MCF 10A (cell line): ENCODE data around the gene EIF4E2. TPM values are rescaled to one million over a fixed set of nuclear protein-coding genes. Genes with fewer than 3 reads are reported as not detected.
"Not testable (repeated sequence)": the region's sequence is repeated elsewhere in the genome, so short reads cannot be mapped to it uniquely, and the experiment has no call there.

ENCODE experiments used
- BruUV-seq: library from RNA; stranded (reverse); fragments of 400-500 nt; replicated peaks from 2 replicates; lab custom pipeline; 2021; lab: Mats Ljungman, UMichigan
- CTCF ChIA-PET: fragments of 300-600 bp; sonication (Branson Sonifier 250); formaldehyde crosslinking; extraction: SDS; loops from one replicate; lab custom pipeline; 2021; ENCODE audit warnings: antibody characterized with exemption, inconsistent platforms; lab: Yijun Ruan, JAX
- POLR2A ChIA-PET: fragments of 300-600, 350-650 bp; sonication (Branson Sonifier 250); formaldehyde crosslinking; extraction: SDS; loops from one replicate; lab custom pipeline; 2020; ENCODE audit warnings: antibody characterized with exemption, inconsistent platforms; lab: Yijun Ruan, JAX
- DNase-seq: peaks from one replicate; pipeline ENCODE4 v3.0.0-alpha.2; 2018; ENCODE audit not compliant: unreplicated experiment
- H3K27ac Mint-ChIP-seq: one replicate; pipeline ENCODE4 v1.8.0; 2022; ENCODE audit warnings: mild to moderate bottlenecking, low read depth, mixed read lengths; ENCODE audit not compliant: unreplicated experiment
- H3K27me3 Mint-ChIP-seq: one replicate; pipeline ENCODE4 v1.8.0; 2022; ENCODE audit warnings: mixed read lengths; ENCODE audit not compliant: insufficient read depth, unreplicated experiment
- H3K36me3 Mint-ChIP-seq: one replicate; pipeline ENCODE4 v1.8.0; 2022; ENCODE audit warnings: mild to moderate bottlenecking, moderate library complexity, mixed read lengths; ENCODE audit not compliant: insufficient read depth, unreplicated experiment
- H3K4me1 Mint-ChIP-seq: one replicate; pipeline ENCODE4 v1.8.0; 2022; ENCODE audit warnings: mixed read lengths; ENCODE audit not compliant: insufficient read depth, unreplicated experiment
- H3K4me3 Mint-ChIP-seq: one replicate; pipeline ENCODE4 v1.8.0; 2022; ENCODE audit warnings: mild to moderate bottlenecking, moderate library complexity, mixed read lengths; ENCODE audit not compliant: unreplicated experiment
- H3K9me3 Mint-ChIP-seq: one replicate; pipeline ENCODE4 v1.8.0; 2022; ENCODE audit warnings: mixed read lengths; ENCODE audit not compliant: unreplicated experiment
- CTCF ChIP-seq: fragments of 200-600 bp; IDR thresholded peaks from one replicate; pipeline ENCODE4 v1.8.0; 2022; ENCODE audit warnings: antibody characterized with exemption, mild to moderate bottlenecking; ENCODE audit not compliant: unreplicated experiment
- intact Hi-C: fragments of 100-400 bp; cut with micrococcal nuclease; formaldehyde crosslinking; loops from 2 replicates; pipeline ENCODE4 v1.14.1; 2022
- total RNA-seq: library from RNA; stranded (reverse); gene quantifications from 2 replicates; pipeline ENCODE4 v1.2.3, GENCODE V29; 2022

EIF4E2 gene
- total RNA-seq, 1 experiment from 2014 or later: 52.8 TPM

- DNase-seq: no peak
- BruUV-seq: no TSS peak
- TF ChIP-seq CTCF: no peak
- CTCF ChIA-PET: interaction anchor here (0.6 to 1.4 kb wide), 3 partner anchors 9 to 204 kb away, joined by 3 to 6 read pairs (median 5); no protein-coding TSS in a partner anchor
- Mint-ChIP-seq H3K9me3 (no peaks in the 10 kb centered on the region), H3K4me1 (peaks cover 5% of the 10 kb centered on the region), H3K36me3 (no peaks in the 10 kb centered on the region), H3K27ac (no peak overlapping the region), H3K27me3 (no peaks in the 10 kb centered on the region), H3K4me3 (no peak overlapping the region)
- intact Hi-C loops: no loop called here
- POLR2A ChIA-PET: interaction anchor here (1.0 kb wide), 1 partner anchor 9 kb away, joined by 3 read pairs; the partner anchor contains the start of gene CHRNG
Observed at GRCh38 chr2:232530626-232531260, 19.7 kb upstream of the EIF4E2 start.

- no peak for TF ChIP-seq CTCF
- BruUV-seq: no TSS peak
- Mint-ChIP-seq H3K9me3 (peaks cover 6% of the 10 kb centered on the region), H3K27ac (no peak overlapping the region), H3K36me3 (no peaks in the 10 kb centered on the region), H3K4me1 (peaks cover 5% of the 10 kb centered on the region), H3K4me3 (no peak overlapping the region), H3K27me3 (no peaks in the 10 kb centered on the region)
- intact Hi-C loops: no loop called here
- POLR2A ChIA-PET: interaction anchor here (0.8 kb wide), 1 partner anchor 14 kb away, joined by 4 read pairs; no protein-coding TSS in a partner anchor
- no peak for DNase-seq
- CTCF ChIA-PET: interaction anchor here (0.6 to 2.1 kb wide), 3 partner anchors 12 to 17 kb away, joined by 3 to 5 read pairs (median 4); partner anchors contain the start of gene PRSS56
Observed at GRCh38 chr2:232532419-232532818, 18.1 kb upstream of the EIF4E2 start.

GRCh38 chr2:232532821-232533220, 17.7 kb upstream of the EIF4E2 start:
- CTCF ChIA-PET: interaction anchor here (1.1 to 2.1 kb wide), 2 partner anchors 13 to 17 kb away, joined by 3 to 4 read pairs; partner anchors contain the start of gene PRSS56

GRCh38 chr2:232533944-232534710, 16.4 kb upstream of the EIF4E2 start:
- no peak for TF ChIP-seq CTCF
- H3K4me3 Mint-ChIP-seq: no peak overlapping the region
- H3K27me3 Mint-ChIP-seq: no peaks in the 10 kb centered on the region
- peaks cover 6% of the 10 kb centered on the region for H3K9me3 Mint-ChIP-seq
- H3K36me3 Mint-ChIP-seq: no peaks in the 10 kb centered on the region
- ChIA-PET CTCF (no interaction called here), POLR2A (interaction anchor here (0.6 kb wide), 1 partner anchor 819 kb away, joined by 3 read pairs; no protein-coding TSS in a partner anchor)
- intact Hi-C loops: no loop called here
- no peak overlapping the region for H3K27ac Mint-ChIP-seq
- no TSS peak for BruUV-seq
- no peak for DNase-seq
- H3K4me1 Mint-ChIP-seq: peaks cover 1% of the 10 kb centered on the region

More at GRCh38 chr2:232532821-232533220, 17.7 kb upstream of the EIF4E2 start:
- intact Hi-C loops, BruUV-seq, DNase-seq, H3K27ac Mint-ChIP-seq, H3K36me3 Mint-ChIP-seq, H3K4me3 Mint-ChIP-seq, H3K4me1 Mint-ChIP-seq, H3K27me3 Mint-ChIP-seq, H3K9me3 Mint-ChIP-seq: not testable (repeated sequence)
- POLR2A ChIA-PET: interaction anchor here (0.7 to 0.8 kb wide), 2 partner anchors 14 to 603 kb away, joined by 3 to 4 read pairs; no protein-coding TSS in a partner anchor
